Neural cell (in vitro differentiated cells): Measurements from ENCODE around the gene DDC. TPM values are rescaled to one million over a fixed set of nuclear protein-coding genes. Genes with fewer than 3 reads are reported as not detected.

ENCODE experiments used
- H2AFZ ChIP-seq: fragments of 200-600, 300-800 bp; sonication (generic), shearing (Covaris generic); 2 replicates; pipeline ENCODE4 v1.6.0; 2014; ENCODE audit warnings: low read depth, mild to moderate bottlenecking, antibody characterized with exemption, low read length, moderate library complexity
- H3F3A ChIP-seq: fragments of 200-600 bp; shearing (Covaris generic); 2 replicates; pipeline ENCODE4 v1.6.1; 2016; ENCODE audit warnings: mild to moderate bottlenecking, moderate library complexity, mixed read lengths, antibody characterized with exemption, low read length; ENCODE audit not compliant: insufficient read depth, poor library complexity, severe bottlenecking
- H3K27ac ChIP-seq: fragments of 200-600, 300-800 bp; sonication (generic), shearing (Covaris generic); 2 replicates; pipeline ENCODE4 v1.5.1; 2014; ENCODE audit warnings: mild to moderate bottlenecking, low read length, moderate library complexity
- H3K27me3 ChIP-seq: fragments of 300-800, 200-600 bp; sonication (generic), shearing (Covaris generic); 2 replicates; pipeline ENCODE4 v1.6.0; 2014; ENCODE audit warnings: mild to moderate bottlenecking, low read depth, low read length, moderate library complexity; ENCODE audit not compliant: insufficient read depth
- H3K36me3 ChIP-seq: fragments of 300-800, 200-600 bp; sonication (generic), shearing (Covaris generic); 2 replicates; pipeline ENCODE4 v1.5.1; 2014; ENCODE audit warnings: mild to moderate bottlenecking, antibody characterized with exemption, low read length, moderate library complexity; ENCODE audit not compliant: insufficient read depth
- H3K4me2 ChIP-seq: fragments of 300-800, 200-600 bp; sonication (generic), shearing (Covaris generic); 2 replicates; pipeline ENCODE4 v1.6.0; 2014; ENCODE audit warnings: mild to moderate bottlenecking, low read length
- H3K4me3 ChIP-seq: fragments of 300-800, 200-600 bp; sonication (generic), shearing (Covaris generic); 2 replicates; pipeline ENCODE4 v1.5.1; 2014; ENCODE audit warnings: mild to moderate bottlenecking, low read length, moderate library complexity
- H3K79me2 ChIP-seq: fragments of 200-600 bp; shearing (Covaris generic); replicated peaks from 2 replicates; pipeline ENCODE4 v1.6.0; 2014; ENCODE audit warnings: mild to moderate bottlenecking, low read length, moderate library complexity; ENCODE audit not compliant: insufficient read depth
- H3K9ac ChIP-seq: fragments of 300-800, 200-600 bp; sonication (generic), shearing (Covaris generic); 2 replicates; pipeline ENCODE4 v1.6.1; 2016; ENCODE audit warnings: mild to moderate bottlenecking, low read length, mixed read lengths
- H3K9me2 ChIP-seq: fragments of 200-600 bp; shearing (Covaris generic); 2 replicates; pipeline ENCODE4 v1.6.1; 2016; ENCODE audit warnings: mild to moderate bottlenecking, low read length, mixed read lengths; ENCODE audit not compliant: insufficient read depth
- H3K9me3 ChIP-seq: fragments of 200-600, 300-800 bp; sonication (generic), shearing (Covaris generic); 2 replicates; pipeline ENCODE4 v1.6.1; 2016; ENCODE audit warnings: mild to moderate bottlenecking, mixed run types, low read length, moderate library complexity, mixed read lengths
- H4K20me1 ChIP-seq: fragments of 200-600 bp; shearing (Covaris generic); 2 replicates; pipeline ENCODE4 v1.6.1; 2016; ENCODE audit warnings: mild to moderate bottlenecking, mixed run types; ENCODE audit not compliant: insufficient read depth
- EP300 ChIP-seq: fragments of 450-650 bp; conservative IDR thresholded peaks from 2 replicates; pipeline ENCODE4 v1.6.1; 2014; ENCODE audit warnings: antibody characterized with exemption, mild to moderate bottlenecking, moderate library complexity; ENCODE audit not compliant: poor library complexity, severe bottlenecking
- EZH2 ChIP-seq: fragments of 200-600, 300-800 bp; shearing (Covaris generic), sonication (generic); IDR thresholded peaks from 2 replicates; pipeline ENCODE4 v1.6.1; 2014; ENCODE audit warnings: antibody characterized with exemption, low read length, borderline replicate concordance, mild to moderate bottlenecking; ENCODE audit not compliant: insufficient read depth, poor library complexity, severe bottlenecking
- MXI1 ChIP-seq: fragments of 450-650 bp; conservative IDR thresholded peaks from 2 replicates; pipeline ENCODE4 v1.6.1; 2014; ENCODE audit warnings: antibody characterized with exemption, mild to moderate bottlenecking; ENCODE audit not compliant: poor library complexity, severe bottlenecking
- POLR2AphosphoS5 ChIP-seq: IDR thresholded peaks from 2 replicates; pipeline ENCODE4 v1.6.1; 2012
- RAD21 ChIP-seq: fragments of 450-650 bp; conservative IDR thresholded peaks from 2 replicates; pipeline ENCODE4 v1.6.1; 2014; ENCODE audit warnings: antibody characterized with exemption, mild to moderate bottlenecking, moderate library complexity
- SMC3 ChIP-seq: fragments of 450-650 bp; conservative IDR thresholded peaks from 2 replicates; pipeline ENCODE4 v1.6.1; 2014; ENCODE audit warnings: antibody characterized with exemption, mild to moderate bottlenecking, moderate library complexity; ENCODE audit not compliant: poor library complexity
- TAF1 ChIP-seq: IDR thresholded peaks from 2 replicates; pipeline ENCODE4 v1.6.1; 2012; ENCODE audit warnings: low read depth
- polyA plus RNA-seq: library from polyadenylated mRNA; depleted of rRNA; stranded (reverse); fragments of >200 nt; gene quantifications from 2 replicates; pipeline ENCODE4 v1.2.3, GENCODE V29; 2014
- TF ChIP-seq, protein P1 (sequence below): IDR thresholded peaks from 2 replicates; pipeline ENCODE4 v1.6.1; 2012; ENCODE audit warnings: borderline replicate concordance
- TF ChIP-seq, protein P2 (sequence below): fragments of 450-650 bp; IDR thresholded peaks from 2 replicates; pipeline ENCODE4 v1.5.1; 2014; ENCODE audit warnings: antibody characterized with exemption, mild to moderate bottlenecking, moderate library complexity; ENCODE audit not compliant: poor library complexity, severe bottlenecking

The DDC gene
- polyA plus RNA-seq, 1 donor from 2014 or later = 42.9 TPM

- Histone ChIP-seq H3K9me2 (no peaks in the 10 kb centered on the region), H3K36me3 (no peaks in the 10 kb centered on the region), H3K79me2 (no peaks in the 10 kb centered on the region), H3K9ac (no peak overlapping the region), H4K20me1 (no peaks in the 10 kb centered on the region), H3F3A (peaks cover 4% of the 10 kb centered on the region), H3K4me3 (no peak overlapping the region), H3K4me2 (no peak overlapping the region), H3K27me3 (no peaks in the 10 kb centered on the region), H2AFZ (no peak overlapping the region), H3K27ac (no peak overlapping the region), H3K9me3 (no peaks in the 10 kb centered on the region)
- no peak for TF ChIP-seq SMC3
- TF ChIP-seq EP300 = no peak
- no peak for TF ChIP-seq TAF1
- no peak for TF ChIP-seq RAD21
- TF ChIP-seq MXI1 = no peak
- TF ChIP-seq, protein P1, sequence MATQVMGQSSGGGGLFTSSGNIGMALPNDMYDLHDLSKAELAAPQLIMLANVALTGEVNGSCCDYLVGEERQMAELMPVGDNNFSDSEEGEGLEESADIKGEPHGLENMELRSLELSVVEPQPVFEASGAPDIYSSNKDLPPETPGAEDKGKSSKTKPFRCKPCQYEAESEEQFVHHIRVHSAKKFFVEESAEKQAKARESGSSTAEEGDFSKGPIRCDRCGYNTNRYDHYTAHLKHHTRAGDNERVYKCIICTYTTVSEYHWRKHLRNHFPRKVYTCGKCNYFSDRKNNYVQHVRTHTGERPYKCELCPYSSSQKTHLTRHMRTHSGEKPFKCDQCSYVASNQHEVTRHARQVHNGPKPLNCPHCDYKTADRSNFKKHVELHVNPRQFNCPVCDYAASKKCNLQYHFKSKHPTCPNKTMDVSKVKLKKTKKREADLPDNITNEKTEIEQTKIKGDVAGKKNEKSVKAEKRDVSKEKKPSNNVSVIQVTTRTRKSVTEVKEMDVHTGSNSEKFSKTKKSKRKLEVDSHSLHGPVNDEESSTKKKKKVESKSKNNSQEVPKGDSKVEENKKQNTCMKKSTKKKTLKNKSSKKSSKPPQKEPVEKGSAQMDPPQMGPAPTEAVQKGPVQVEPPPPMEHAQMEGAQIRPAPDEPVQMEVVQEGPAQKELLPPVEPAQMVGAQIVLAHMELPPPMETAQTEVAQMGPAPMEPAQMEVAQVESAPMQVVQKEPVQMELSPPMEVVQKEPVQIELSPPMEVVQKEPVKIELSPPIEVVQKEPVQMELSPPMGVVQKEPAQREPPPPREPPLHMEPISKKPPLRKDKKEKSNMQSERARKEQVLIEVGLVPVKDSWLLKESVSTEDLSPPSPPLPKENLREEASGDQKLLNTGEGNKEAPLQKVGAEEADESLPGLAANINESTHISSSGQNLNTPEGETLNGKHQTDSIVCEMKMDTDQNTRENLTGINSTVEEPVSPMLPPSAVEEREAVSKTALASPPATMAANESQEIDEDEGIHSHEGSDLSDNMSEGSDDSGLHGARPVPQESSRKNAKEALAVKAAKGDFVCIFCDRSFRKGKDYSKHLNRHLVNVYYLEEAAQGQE = no peak
- no peak for TF ChIP-seq EZH2
- TF ChIP-seq, protein P2, sequence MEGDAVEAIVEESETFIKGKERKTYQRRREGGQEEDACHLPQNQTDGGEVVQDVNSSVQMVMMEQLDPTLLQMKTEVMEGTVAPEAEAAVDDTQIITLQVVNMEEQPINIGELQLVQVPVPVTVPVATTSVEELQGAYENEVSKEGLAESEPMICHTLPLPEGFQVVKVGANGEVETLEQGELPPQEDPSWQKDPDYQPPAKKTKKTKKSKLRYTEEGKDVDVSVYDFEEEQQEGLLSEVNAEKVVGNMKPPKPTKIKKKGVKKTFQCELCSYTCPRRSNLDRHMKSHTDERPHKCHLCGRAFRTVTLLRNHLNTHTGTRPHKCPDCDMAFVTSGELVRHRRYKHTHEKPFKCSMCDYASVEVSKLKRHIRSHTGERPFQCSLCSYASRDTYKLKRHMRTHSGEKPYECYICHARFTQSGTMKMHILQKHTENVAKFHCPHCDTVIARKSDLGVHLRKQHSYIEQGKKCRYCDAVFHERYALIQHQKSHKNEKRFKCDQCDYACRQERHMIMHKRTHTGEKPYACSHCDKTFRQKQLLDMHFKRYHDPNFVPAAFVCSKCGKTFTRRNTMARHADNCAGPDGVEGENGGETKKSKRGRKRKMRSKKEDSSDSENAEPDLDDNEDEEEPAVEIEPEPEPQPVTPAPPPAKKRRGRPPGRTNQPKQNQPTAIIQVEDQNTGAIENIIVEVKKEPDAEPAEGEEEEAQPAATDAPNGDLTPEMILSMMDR = no peak
- TF ChIP-seq POLR2AphosphoS5 = no peak
Observed at GRCh38 chr7:50555594-50556140, 9.5 kb downstream of the DDC start.

GRCh38 chr7:50554431-50555322 lies 10.5 kb downstream of the DDC start:
- Histone ChIP-seq H3K27me3 (no peaks in the 10 kb centered on the region), H3F3A (peaks cover 4% of the 10 kb centered on the region), H3K9me3 (no peaks in the 10 kb centered on the region), H3K9ac (no peak overlapping the region), H2AFZ (no peak overlapping the region), H3K4me3 (no peak overlapping the region), H3K36me3 (no peaks in the 10 kb centered on the region), H3K9me2 (no peaks in the 10 kb centered on the region), H3K79me2 (no peaks in the 10 kb centered on the region), H4K20me1 (no peaks in the 10 kb centered on the region), H3K27ac (no peak overlapping the region), H3K4me2 (no peak overlapping the region)
- TF ChIP-seq, protein P1 = no peak
- no peak for TF ChIP-seq SMC3
- TF ChIP-seq, protein P2 = no peak
- no peak for TF ChIP-seq MXI1
